ENCODE results near the gene EIF3B. TPM values are rescaled to one million over a fixed set of nuclear protein-coding genes. Genes with fewer than 3 reads are reported as not detected.
"Not testable (repeated sequence)": the region's sequence is repeated elsewhere in the genome, so short reads cannot be mapped to it uniquely, and the experiment has no call there.

The EIF3B gene
- total and polyA plus RNA-seq, 12 donors = 81.4 to 183 (median 110) TPM

DNA sequence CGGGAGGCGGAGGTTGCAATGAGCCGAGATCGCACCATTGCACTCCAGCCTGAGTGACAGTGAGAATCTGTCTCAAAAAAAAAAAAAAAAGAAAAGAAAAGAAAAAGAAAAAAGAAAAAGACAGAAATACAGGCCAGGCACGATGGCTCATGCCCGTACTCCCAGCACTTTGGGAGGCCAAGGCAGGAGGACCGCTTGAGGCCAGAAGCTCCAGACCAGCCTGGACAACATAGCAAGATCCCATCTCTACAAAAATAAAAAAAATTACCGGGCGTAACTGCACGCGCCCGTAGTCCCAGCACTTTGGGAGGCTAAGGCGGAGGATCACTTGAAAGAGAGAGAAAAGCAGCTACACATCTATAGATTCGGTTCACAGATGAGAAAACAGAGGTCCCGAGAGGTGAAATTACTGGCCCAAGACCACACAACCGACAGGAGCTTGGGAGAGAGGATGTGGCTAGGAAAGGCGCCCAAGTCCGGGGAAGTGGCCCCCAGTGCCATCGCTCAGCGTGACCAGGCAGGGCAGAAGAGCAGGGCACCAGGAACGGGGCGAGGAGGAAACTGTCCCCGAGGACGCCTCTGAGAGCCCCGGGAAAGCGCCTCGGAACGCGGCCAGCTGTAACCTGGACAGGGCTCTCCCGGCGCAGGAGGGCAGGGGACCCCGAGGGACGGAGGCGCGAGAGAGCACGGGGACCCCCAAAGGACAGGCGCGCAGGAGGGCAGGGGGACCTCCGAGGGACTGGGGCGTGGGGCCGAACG lies 41.0 kb upstream of the EIF3B start:
- peak in 5 of 7 donors; percentile 28 to 48 (median 38) for DNase-seq
- TF ChIP-seq, protein P1, sequence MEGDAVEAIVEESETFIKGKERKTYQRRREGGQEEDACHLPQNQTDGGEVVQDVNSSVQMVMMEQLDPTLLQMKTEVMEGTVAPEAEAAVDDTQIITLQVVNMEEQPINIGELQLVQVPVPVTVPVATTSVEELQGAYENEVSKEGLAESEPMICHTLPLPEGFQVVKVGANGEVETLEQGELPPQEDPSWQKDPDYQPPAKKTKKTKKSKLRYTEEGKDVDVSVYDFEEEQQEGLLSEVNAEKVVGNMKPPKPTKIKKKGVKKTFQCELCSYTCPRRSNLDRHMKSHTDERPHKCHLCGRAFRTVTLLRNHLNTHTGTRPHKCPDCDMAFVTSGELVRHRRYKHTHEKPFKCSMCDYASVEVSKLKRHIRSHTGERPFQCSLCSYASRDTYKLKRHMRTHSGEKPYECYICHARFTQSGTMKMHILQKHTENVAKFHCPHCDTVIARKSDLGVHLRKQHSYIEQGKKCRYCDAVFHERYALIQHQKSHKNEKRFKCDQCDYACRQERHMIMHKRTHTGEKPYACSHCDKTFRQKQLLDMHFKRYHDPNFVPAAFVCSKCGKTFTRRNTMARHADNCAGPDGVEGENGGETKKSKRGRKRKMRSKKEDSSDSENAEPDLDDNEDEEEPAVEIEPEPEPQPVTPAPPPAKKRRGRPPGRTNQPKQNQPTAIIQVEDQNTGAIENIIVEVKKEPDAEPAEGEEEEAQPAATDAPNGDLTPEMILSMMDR (IDR thresholded peaks at IDR 0.05) = no peak
- TF ChIP-seq POLR2A (IDR thresholded peaks at IDR 0.05) = no peak
- Histone ChIP-seq H3K36me3 (replicated peaks in 1 of 2) (no peaks in the 10 kb centered on the region), H3K9me3 (replicated peaks in 1 of 3) (no peaks in the 10 kb centered on the region), H3K4me3 (peak overlapping the region; percentile 33 to 78 (median 64)), H3K27ac (peak overlapping the region in 4 of 5 donors; percentile 34 to 83 (median 78)), H3K4me1 (replicated peaks in 1 of 2) (peaks cover 0 to 5% of the 10 kb centered on the region in 2 donors), H3K27me3 (no peaks in the 10 kb centered on the region)
- WGBS, 4 donors = 21 to 32% (median 27%) methylated on average over 29 to 42 of the region's 42 CpGs
- intact Hi-C loops (cut with DNase I) = no loop called here

DNA sequence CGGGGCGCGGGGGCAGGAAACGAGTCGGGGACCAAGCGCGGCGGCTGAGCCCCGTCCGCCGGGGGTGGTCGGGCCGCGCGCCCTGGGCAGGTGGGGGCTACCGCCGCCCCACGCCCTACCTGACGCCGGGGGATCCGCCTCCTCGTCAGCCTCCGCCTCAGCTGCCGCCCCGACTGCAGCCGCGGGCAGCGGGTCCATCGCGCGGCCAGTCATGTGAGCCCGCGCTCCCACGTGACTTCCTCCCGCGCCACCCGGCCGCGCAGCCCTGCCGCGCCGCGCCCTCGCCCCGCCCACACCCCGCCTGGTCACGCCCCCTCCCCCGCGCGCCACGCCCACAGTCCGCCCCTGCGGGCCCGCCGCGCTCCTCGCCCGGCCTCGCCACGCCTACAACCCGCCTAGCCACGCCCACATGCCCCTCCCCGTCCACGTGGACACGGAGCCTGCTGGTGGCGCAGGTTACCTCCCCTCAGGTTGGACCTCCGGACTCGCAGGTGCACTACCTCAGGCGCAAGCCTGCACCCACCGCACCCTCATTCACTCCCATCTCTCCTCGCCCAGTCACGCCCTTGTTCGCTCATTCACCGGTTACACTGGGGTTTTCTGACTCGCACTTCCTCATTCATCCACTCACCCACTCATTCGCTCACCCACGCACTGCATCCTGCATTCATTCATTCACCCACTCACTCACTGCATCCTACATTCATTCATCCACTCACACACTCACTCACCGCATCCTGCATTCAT lies 40.2 kb upstream of the EIF3B start, which contains the start of gene SNX8:
TSS of gene SNX8 (minus strand) at position 233 of the 747 bp plus-strand sequence. CDS start at position 213, 20 bp downstream.
- H3K9me3 ChIP-seq (replicated peaks in 1 of 3) = no peaks in the 10 kb centered on the region
- peak; percentile 89 to 96 (median 92) for DNase-seq
- intact Hi-C loops (cut with DNase I) = no loop called here
- TF ChIP-seq POLR2A (IDR thresholded peaks at IDR 0.05) = peak; percentile 55 to 68
- TF ChIP-seq, protein P1 (IDR thresholded peaks at IDR 0.05) = no peak
- H3K4me3 ChIP-seq = peak within 1 kb of the TSS; percentile 33 to 78 (median 64)
- peaks cover 0 to 5% of the 10 kb centered on the region in 2 donors for H3K4me1 ChIP-seq (replicated peaks in 1 of 2)
- H3K27ac ChIP-seq = peak within 1 kb of the TSS in 4 of 5 donors; percentile 34 to 83 (median 78)
- no peaks in the 10 kb centered on the region for H3K27me3 ChIP-seq
- no peaks in the 10 kb centered on the region for H3K36me3 ChIP-seq (replicated peaks in 1 of 2)
- 2 to 7% (median 3%) methylated on average over 9 to 65 of the region's 78 CpGs for WGBS, 4 donors

DNA sequence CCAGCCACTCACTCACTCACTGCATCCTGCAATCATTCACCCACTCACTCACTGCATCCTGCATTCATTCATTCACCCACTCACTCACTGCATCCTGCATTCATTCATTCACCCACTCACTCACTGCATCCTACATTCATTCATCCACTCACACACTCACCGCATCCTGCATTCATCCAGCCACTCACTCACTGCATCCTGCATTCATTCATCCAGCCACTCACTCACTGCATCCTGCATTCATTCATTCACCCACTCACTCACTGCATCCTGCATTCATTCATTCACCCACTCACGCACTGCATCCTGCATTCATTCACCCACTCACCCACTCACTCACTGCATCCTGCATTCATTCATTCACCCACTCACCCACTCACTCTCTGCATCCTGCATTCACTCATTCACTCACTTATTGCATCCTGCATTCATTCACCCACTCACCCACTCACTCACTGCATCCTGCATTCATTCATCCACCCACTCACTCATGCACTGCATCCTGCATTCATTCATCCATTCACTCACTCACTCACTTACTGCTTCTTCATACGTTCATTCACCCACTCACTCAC lies 39.6 kb upstream of the EIF3B start:
- WGBS, 4 donors = 68 to 75% (median 69%) methylated on average over 3 of the region's 3 CpGs
- H3K36me3 ChIP-seq (replicated peaks in 1 of 2); H3K27me3 ChIP-seq; DNase-seq; H3K4me1 ChIP-seq (replicated peaks in 1 of 2); H3K9me3 ChIP-seq (replicated peaks in 1 of 3); intact Hi-C loops (cut with DNase I): not testable (repeated sequence)
- Histone ChIP-seq H3K27ac (peak overlapping the region in 1 of 5 donors; percentile 77), H3K4me3 (peak overlapping the region in 1 of 4 donors; percentile 61)

DNA sequence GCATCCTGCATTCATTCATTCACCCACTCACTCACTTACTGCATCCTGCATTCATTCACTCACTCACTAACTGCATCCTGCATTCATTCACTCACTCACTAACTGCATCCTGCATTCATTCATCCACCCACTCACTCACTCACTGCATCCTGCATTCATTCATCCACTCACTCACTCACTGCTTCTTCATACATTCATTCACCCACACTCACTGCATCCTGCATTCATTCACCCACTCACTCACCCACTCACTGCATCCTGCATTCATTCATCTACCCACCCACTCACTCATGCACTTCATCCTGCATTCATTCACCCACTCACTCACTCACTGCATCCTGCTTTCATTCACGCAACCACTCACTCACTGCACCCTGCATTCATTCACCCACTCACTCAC lies 38.8 kb upstream of the EIF3B start:
- Histone ChIP-seq H3K4me1 (replicated peaks in 1 of 2) (peaks cover 0 to 5% of the 10 kb centered on the region in 2 donors), H3K36me3 (replicated peaks in 1 of 2) (no peaks in the 10 kb centered on the region), H3K27ac (no peak overlapping the region), H3K4me3 (no peak overlapping the region), H3K9me3 (replicated peaks in 1 of 3) (no peaks in the 10 kb centered on the region), H3K27me3 (no peaks in the 10 kb centered on the region)
- intact Hi-C loops (cut with DNase I) = no loop called here
- WGBS, 4 donors = 79 to 94% (median 85%) methylated on average over 1 of the region's 1 CpG
- no peak for DNase-seq
- no peak for TF ChIP-seq POLR2A (IDR thresholded peaks at IDR 0.05)
- TF ChIP-seq, protein P1 (IDR thresholded peaks at IDR 0.05) = no peak

All from adrenal gland (tissue), 12 donors.